IPS-NIHi7 (cell line): ENCODE results near the gene GOLGA2.

Source experiments
- DNase-seq: peaks from one replicate; pipeline ENCODE4 v3.0.0; 2012; ENCODE audit warnings: mixed read lengths; ENCODE audit errors: extremely low spot score

The GOLGA2 gene

GRCh38 chr9:128214571-128215490 lies 61.0 kb downstream of the GOLGA2 start:
- no peak for DNase-seq

GRCh38 chr9:128213746-128214497 lies 61.9 kb downstream of the GOLGA2 start:
- DNase-seq: no peak

- DNase-seq: no peak
Measured at GRCh38 chr9:128211981-128212281, 63.9 kb downstream of the GOLGA2 start.

- no peak for DNase-seq
Measured at GRCh38 chr9:128211186-128211980, 64.4 kb downstream of the GOLGA2 start.

GRCh38 chr9:128208946-128209669 lies 66.7 kb downstream of the GOLGA2 start:
- DNase-seq: no peak

- no peak for DNase-seq
Measured at GRCh38 chr9:128208386-128208785, 67.4 kb downstream of the GOLGA2 start.

- DNase-seq: no peak
Measured at GRCh38 chr9:128206916-128207910, 68.6 kb downstream of the GOLGA2 start.

- no peak for DNase-seq
Measured at GRCh38 chr9:128206484-128206883, 69.3 kb downstream of the GOLGA2 start.
